Cardiac fibroblast (primary cell): ENCODE data around the gene SLC36A2.
"Not testable (repeated sequence)": the region's sequence is repeated elsewhere in the genome, so short reads cannot be mapped to it uniquely, and the experiment has no call there.

Experiments
- DNase-seq, 2 donors: peaks; one replicate each; pipeline versions ENCODE4 v3.0.0 to v3.0.0-alpha.2; 2010; ENCODE audit warnings: low read depth in 2 of 2
- H3K4me3 ChIP-seq, 2 donors: replicated peaks in 1 of 2; 1 replicate in 1 of 2; 2 replicates in 1 of 2; pipeline ENCODE4 v1.5.1; 2011; ENCODE audit warnings: low read depth in 2 of 2, low read length in 2 of 2, mild to moderate bottlenecking in 2 of 2, moderate library complexity in 1 of 2
- CTCF ChIP-seq: IDR thresholded peaks from one replicate; pipeline ENCODE4 v1.5.1; 2011; ENCODE audit warnings: low read depth, mild to moderate bottlenecking, low read length, inconsistent platforms

Gene SLC36A2

GRCh38 chr5:151318850-151319732 is 28.3 kb downstream of the SLC36A2 start:
- peak; percentile 44 for TF ChIP-seq CTCF
- peak; percentile 27 to 52 for DNase-seq
- H3K4me3 ChIP-seq = no peak overlapping the region

- H3K4me3 ChIP-seq = no peak overlapping the region
- TF ChIP-seq CTCF = no peak
- DNase-seq = no peak
Observed at GRCh38 chr5:151317871-151318270, 29.5 kb downstream of the SLC36A2 start.

GRCh38 chr5:151315998-151316597 is 31.3 kb downstream of the SLC36A2 start:
- DNase-seq = peak; percentile 86 to 88
- H3K4me3 ChIP-seq = no peak overlapping the region
- TF ChIP-seq CTCF = peak; percentile 95

- no peak overlapping the region for H3K4me3 ChIP-seq
- no peak for DNase-seq
- no peak for TF ChIP-seq CTCF
Observed at GRCh38 chr5:151313357-151313756, 34.0 kb downstream of the SLC36A2 start.

- DNase-seq = no peak
- no peak for TF ChIP-seq CTCF
Observed at GRCh38 chr5:151312756-151313324, 34.5 kb downstream of the SLC36A2 start.

GRCh38 chr5:151310932-151311331 is 36.4 kb downstream of the SLC36A2 start:
- H3K4me3 ChIP-seq = no peak overlapping the region
- TF ChIP-seq CTCF = no peak
- DNase-seq = no peak

More at GRCh38 chr5:151312756-151313324, 34.5 kb downstream of the SLC36A2 start:
- H3K4me3 ChIP-seq = no peak overlapping the region

- not testable (repeated sequence) for DNase-seq
Observed at GRCh38 chr5:151309821-151310220, 37.5 kb downstream of the SLC36A2 start.

GRCh38 chr5:151309266-151309665 is 38.1 kb downstream of the SLC36A2 start:
- not testable (repeated sequence) for DNase-seq, H3K4me3 ChIP-seq

More at GRCh38 chr5:151309821-151310220, 37.5 kb downstream of the SLC36A2 start:
- not testable (repeated sequence) for H3K4me3 ChIP-seq
